Measurements from ENCODE around the gene EBLN1. TPM values are rescaled to one million over a fixed set of nuclear protein-coding genes. Genes with fewer than 3 reads are reported as not detected.

EBLN1 gene
- total and polyA plus RNA-seq, 2 donors (not counting 1 experiment from before 2014, with no cell fraction given): not detected

GRCh38 chr10:22245567-22245966 lies 27.8 kb upstream of the EBLN1 start:
- Histone ChIP-seq H3K4me2 (ENCODE audit: extremely low read depth, insufficient read depth, low read length) (no peak overlapping the region), H3K4me1 (ENCODE audit: control insufficient read depth, extremely low read depth, insufficient read depth, low read length) (peaks cover 6% of the 10 kb centered on the region), H2AFZ (ENCODE audit: low read length) (no peak overlapping the region), H3K79me2 (ENCODE audit: control insufficient read depth, insufficient read depth, low read length) (no peaks in the 10 kb centered on the region), H3K9me3 (ENCODE audit: control insufficient read depth, insufficient read depth, low read depth, low read length) (no peaks in the 10 kb centered on the region), H4K20me1 (ENCODE audit: control insufficient read depth, extremely low read depth, insufficient read depth, low read length) (no peaks in the 10 kb centered on the region), H3K4me3 (replicated peaks in 1 of 4; ENCODE audit: control extremely low read depth in 1 of 4, insufficient read depth in 1 of 4, low read depth in 3 of 4, low read length in 4 of 4) (no peak overlapping the region), H3K27ac (ENCODE audit: insufficient read depth, low read length) (no peak overlapping the region), H3K27me3 (ENCODE audit: control insufficient read depth, insufficient read depth, low read length) (no peaks in the 10 kb centered on the region), H3K9ac (ENCODE audit: insufficient read depth, low read length) (no peak overlapping the region), H3K36me3 (ENCODE audit: control insufficient read depth, insufficient read depth, low read length) (no peaks in the 10 kb centered on the region)
- peak in 1 of 2 donors; percentile 70 for DNase-seq (ENCODE audit: low read depth in 2 of 2)
- no peak for TF ChIP-seq EZH2 (IDR thresholded peaks at IDR 0.05; ENCODE audit: low read length, missing control alignments)
- TF ChIP-seq, protein P1, sequence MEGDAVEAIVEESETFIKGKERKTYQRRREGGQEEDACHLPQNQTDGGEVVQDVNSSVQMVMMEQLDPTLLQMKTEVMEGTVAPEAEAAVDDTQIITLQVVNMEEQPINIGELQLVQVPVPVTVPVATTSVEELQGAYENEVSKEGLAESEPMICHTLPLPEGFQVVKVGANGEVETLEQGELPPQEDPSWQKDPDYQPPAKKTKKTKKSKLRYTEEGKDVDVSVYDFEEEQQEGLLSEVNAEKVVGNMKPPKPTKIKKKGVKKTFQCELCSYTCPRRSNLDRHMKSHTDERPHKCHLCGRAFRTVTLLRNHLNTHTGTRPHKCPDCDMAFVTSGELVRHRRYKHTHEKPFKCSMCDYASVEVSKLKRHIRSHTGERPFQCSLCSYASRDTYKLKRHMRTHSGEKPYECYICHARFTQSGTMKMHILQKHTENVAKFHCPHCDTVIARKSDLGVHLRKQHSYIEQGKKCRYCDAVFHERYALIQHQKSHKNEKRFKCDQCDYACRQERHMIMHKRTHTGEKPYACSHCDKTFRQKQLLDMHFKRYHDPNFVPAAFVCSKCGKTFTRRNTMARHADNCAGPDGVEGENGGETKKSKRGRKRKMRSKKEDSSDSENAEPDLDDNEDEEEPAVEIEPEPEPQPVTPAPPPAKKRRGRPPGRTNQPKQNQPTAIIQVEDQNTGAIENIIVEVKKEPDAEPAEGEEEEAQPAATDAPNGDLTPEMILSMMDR (conservative IDR thresholded peaks at IDR 0.05 in 1 of 2, IDR thresholded peaks at IDR 0.05 in 1 of 2; ENCODE audit: low read depth in 1 of 2, low read length in 2 of 2): no peak

GRCh38 chr10:22244855-22245254 lies 27.0 kb upstream of the EBLN1 start:
- no peak for DNase-seq (ENCODE audit: low read depth in 2 of 2)
- TF ChIP-seq, protein P1 (conservative IDR thresholded peaks at IDR 0.05 in 1 of 2, IDR thresholded peaks at IDR 0.05 in 1 of 2; ENCODE audit: low read depth in 1 of 2, low read length in 2 of 2): peak in 1 of 2 donors; percentile 4
- no peak for TF ChIP-seq EZH2 (IDR thresholded peaks at IDR 0.05; ENCODE audit: low read length, missing control alignments)
- no peak overlapping the region for H3K4me2 ChIP-seq (ENCODE audit: extremely low read depth, insufficient read depth, low read length)
- H3K4me3 ChIP-seq (replicated peaks in 1 of 4; ENCODE audit: control extremely low read depth in 1 of 4, insufficient read depth in 1 of 4, low read depth in 3 of 4, low read length in 4 of 4): no peak overlapping the region
- no peak overlapping the region for H3K9ac ChIP-seq (ENCODE audit: insufficient read depth, low read length)
- no peaks in the 10 kb centered on the region for H3K36me3 ChIP-seq (ENCODE audit: control insufficient read depth, insufficient read depth, low read length)
- H3K27me3 ChIP-seq (ENCODE audit: control insufficient read depth, insufficient read depth, low read length): no peaks in the 10 kb centered on the region
- H2AFZ ChIP-seq (ENCODE audit: low read length): no peak overlapping the region
- no peaks in the 10 kb centered on the region for H3K9me3 ChIP-seq (ENCODE audit: control insufficient read depth, insufficient read depth, low read depth, low read length)
- H3K79me2 ChIP-seq (ENCODE audit: control insufficient read depth, insufficient read depth, low read length): no peaks in the 10 kb centered on the region
- peaks cover 6% of the 10 kb centered on the region for H3K4me1 ChIP-seq (ENCODE audit: control insufficient read depth, extremely low read depth, insufficient read depth, low read length)
- no peak overlapping the region for H3K27ac ChIP-seq (ENCODE audit: insufficient read depth, low read length)
- H4K20me1 ChIP-seq (ENCODE audit: control insufficient read depth, extremely low read depth, insufficient read depth, low read length): no peaks in the 10 kb centered on the region

DNA sequence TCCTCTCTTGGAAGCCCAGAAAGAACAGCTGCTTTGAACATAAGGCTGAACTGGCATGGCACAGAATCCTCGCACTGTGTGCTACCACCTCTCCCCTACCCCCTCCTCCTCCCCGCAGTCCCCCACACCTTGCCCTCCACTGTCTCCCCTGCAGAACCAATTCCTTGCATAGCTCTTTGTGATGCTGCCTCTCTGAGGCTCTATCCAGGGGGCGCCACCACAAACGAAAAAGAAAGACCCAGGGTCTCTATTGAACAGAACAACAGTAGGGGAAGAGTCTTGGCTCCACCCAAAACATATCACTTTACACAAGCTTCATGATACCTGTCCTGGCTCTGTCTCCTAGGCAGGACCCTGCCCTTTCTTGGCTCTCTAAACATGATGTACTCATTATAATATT lies 26.2 kb upstream of the EBLN1 start:
- H3K4me3 ChIP-seq (replicated peaks in 1 of 4; ENCODE audit: control extremely low read depth in 1 of 4, insufficient read depth in 1 of 4, low read depth in 3 of 4, low read length in 4 of 4): no peak overlapping the region
- DNase-seq (ENCODE audit: low read depth in 2 of 2): no peak
- peaks cover 6% of the 10 kb centered on the region for H3K4me1 ChIP-seq (ENCODE audit: control insufficient read depth, extremely low read depth, insufficient read depth, low read length)
- peaks cover 1% of the 10 kb centered on the region for H3K27me3 ChIP-seq (ENCODE audit: control insufficient read depth, insufficient read depth, low read length)
- no peak overlapping the region for H2AFZ ChIP-seq (ENCODE audit: low read length)
- H3K4me2 ChIP-seq (ENCODE audit: extremely low read depth, insufficient read depth, low read length): no peak overlapping the region
- H3K9ac ChIP-seq (ENCODE audit: insufficient read depth, low read length): no peak overlapping the region
- H3K27ac ChIP-seq (ENCODE audit: insufficient read depth, low read length): no peak overlapping the region
- H3K79me2 ChIP-seq (ENCODE audit: control insufficient read depth, insufficient read depth, low read length): no peaks in the 10 kb centered on the region
- H3K36me3 ChIP-seq (ENCODE audit: control insufficient read depth, insufficient read depth, low read length): no peaks in the 10 kb centered on the region
- TF ChIP-seq, protein P1 (conservative IDR thresholded peaks at IDR 0.05 in 1 of 2, IDR thresholded peaks at IDR 0.05 in 1 of 2; ENCODE audit: low read depth in 1 of 2, low read length in 2 of 2): no peak
- TF ChIP-seq EZH2 (IDR thresholded peaks at IDR 0.05; ENCODE audit: low read length, missing control alignments): no peak
- H4K20me1 ChIP-seq (ENCODE audit: control insufficient read depth, extremely low read depth, insufficient read depth, low read length): no peaks in the 10 kb centered on the region
- H3K9me3 ChIP-seq (ENCODE audit: control insufficient read depth, insufficient read depth, low read depth, low read length): no peaks in the 10 kb centered on the region

Measured in fibroblast of lung (primary cell).